ENCODE results near the gene COL15A1.

The COL15A1 gene

GRCh38 chr9:98916660-98917059 is 27.0 kb upstream of the COL15A1 start:
- peak; percentile 89 for DNase-seq (ENCODE audit: low spot score)

- DNase-seq (ENCODE audit: low spot score), result no peak
Observed at GRCh38 chr9:98917746-98918487, 25.8 kb upstream of the COL15A1 start.

GRCh38 chr9:98921732-98922131 is 22.0 kb upstream of the COL15A1 start:
- DNase-seq (ENCODE audit: low spot score), result no peak

- DNase-seq (ENCODE audit: low spot score), result no peak
Observed at GRCh38 chr9:98922721-98923435, 20.8 kb upstream of the COL15A1 start.

- DNase-seq (ENCODE audit: low spot score), result no peak
Observed at GRCh38 chr9:98923451-98924123, 20.1 kb upstream of the COL15A1 start.

- no peak for DNase-seq (ENCODE audit: low spot score)
Observed at GRCh38 chr9:98924946-98925820, 18.5 kb upstream of the COL15A1 start.

GRCh38 chr9:98925956-98926355 is 17.8 kb upstream of the COL15A1 start:
- DNase-seq (ENCODE audit: low spot score), result no peak

- DNase-seq (ENCODE audit: low spot score), result peak; percentile 46
Observed at GRCh38 chr9:98927724-98928123, 16.0 kb upstream of the COL15A1 start.

- DNase-seq (ENCODE audit: low spot score), result no peak
Observed at GRCh38 chr9:98929071-98929470, 14.6 kb upstream of the COL15A1 start.

- no peak for DNase-seq (ENCODE audit: low spot score)
Observed at GRCh38 chr9:98929895-98930341, 13.8 kb upstream of the COL15A1 start.

- DNase-seq (ENCODE audit: low spot score), result no peak
Observed at GRCh38 chr9:98930792-98931191, 12.9 kb upstream of the COL15A1 start.

- no peak for DNase-seq (ENCODE audit: low spot score)
Observed at GRCh38 chr9:98931600-98932389, 11.9 kb upstream of the COL15A1 start.

GRCh38 chr9:98933185-98933584 is 10.5 kb upstream of the COL15A1 start:
- no peak for DNase-seq (ENCODE audit: low spot score)

GRCh38 chr9:98933890-98934289 is 9.8 kb upstream of the COL15A1 start:
- no peak for DNase-seq (ENCODE audit: low spot score)

- DNase-seq (ENCODE audit: low spot score), result no peak
Observed at GRCh38 chr9:98935071-98935505, 8.6 kb upstream of the COL15A1 start.

GRCh38 chr9:98940276-98940675 is 3.4 kb upstream of the COL15A1 start:
- no peak for DNase-seq (ENCODE audit: low spot score)

- no peak for DNase-seq (ENCODE audit: low spot score)
Observed at GRCh38 chr9:98941946-98942523, 1.7 kb upstream of the COL15A1 start.

GRCh38 chr9:98942906-98943681 is 613 bp upstream of the COL15A1 start:
- no peak for DNase-seq (ENCODE audit: low spot score)

- DNase-seq (ENCODE audit: low spot score), result peak; percentile 57
Observed at GRCh38 chr9:98944057-98944733, 488 bp downstream of the COL15A1 start.
